Measurements from ENCODE around the gene ARHGEF10L. TPM values are rescaled to one million over a fixed set of nuclear protein-coding genes. Genes with fewer than 3 reads are reported as not detected.
A peak's percentile ranks its signal among the peaks of the same experiment; 100 is the strongest.

Gene ARHGEF10L
- total RNA-seq, 1 donor from 2014 or later = 20.3 TPM

DNA sequence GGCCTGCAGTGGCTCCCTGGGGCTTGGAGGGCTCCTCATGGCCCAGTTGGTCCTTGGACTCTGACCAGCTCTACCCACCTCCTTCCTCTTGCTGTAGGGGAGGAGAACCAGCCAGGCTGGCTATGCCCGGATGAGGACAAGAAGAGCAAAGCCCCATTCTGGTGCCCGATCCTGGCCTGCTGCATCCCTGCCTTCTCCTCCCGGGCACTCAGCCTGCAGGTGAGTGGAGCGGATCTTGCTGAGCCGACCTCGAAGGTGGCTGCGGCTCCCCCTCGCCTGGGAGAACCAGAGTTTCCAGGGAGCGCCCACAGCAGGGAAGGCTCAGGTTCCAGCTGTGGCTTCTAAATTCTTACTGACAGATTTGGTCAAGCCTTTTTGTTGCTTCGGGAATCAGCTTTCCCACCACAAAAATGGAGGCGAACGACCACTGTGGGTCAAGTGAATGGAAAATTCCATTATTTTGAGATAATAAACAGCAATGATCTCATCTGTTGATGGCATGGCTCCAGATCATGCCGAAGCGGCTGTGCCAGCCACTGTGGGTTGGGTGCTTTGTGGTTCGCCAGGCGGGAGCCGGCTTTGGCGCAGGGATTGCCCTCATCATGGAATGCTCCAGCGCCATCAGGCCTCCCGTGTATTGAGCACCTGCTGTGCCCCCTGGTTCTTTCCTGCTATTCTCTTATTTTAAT is 109.1 kb downstream of the ARHGEF10L start:
- Mint-ChIP-seq H3K36me3 (peaks cover 5% of the 10 kb centered on the region), H3K4me3 (no peak overlapping the region), H3K27ac (no peak overlapping the region), H3K4me1 (peaks cover 10% of the 10 kb centered on the region), H3K27me3 (ENCODE audit: insufficient read depth, low read depth) (peaks cover 7% of the 10 kb centered on the region), H3K9me3 (no peaks in the 10 kb centered on the region)
- Histone ChIP-seq H3K27ac (no peak overlapping the region), H3K4me3 (no peak overlapping the region), H3K4me2 (no peak overlapping the region), H3K27me3 (no peaks in the 10 kb centered on the region), H4K20me1 (ENCODE audit: low read depth) (peaks cover 5% of the 10 kb centered on the region), H3K79me2 (ENCODE audit: low read depth) (no peaks in the 10 kb centered on the region), H3F3A (ENCODE audit: low read depth) (no peaks in the 10 kb centered on the region), H2AFZ (replicated peaks) (no peak overlapping the region), H3K9me3 (ENCODE audit: low read depth) (no peaks in the 10 kb centered on the region), H3K36me3 (no peaks in the 10 kb centered on the region), H3K9ac (no peak overlapping the region), H3K4me1 (peaks cover 5% of the 10 kb centered on the region)
- TF ChIP-seq, protein P1, sequence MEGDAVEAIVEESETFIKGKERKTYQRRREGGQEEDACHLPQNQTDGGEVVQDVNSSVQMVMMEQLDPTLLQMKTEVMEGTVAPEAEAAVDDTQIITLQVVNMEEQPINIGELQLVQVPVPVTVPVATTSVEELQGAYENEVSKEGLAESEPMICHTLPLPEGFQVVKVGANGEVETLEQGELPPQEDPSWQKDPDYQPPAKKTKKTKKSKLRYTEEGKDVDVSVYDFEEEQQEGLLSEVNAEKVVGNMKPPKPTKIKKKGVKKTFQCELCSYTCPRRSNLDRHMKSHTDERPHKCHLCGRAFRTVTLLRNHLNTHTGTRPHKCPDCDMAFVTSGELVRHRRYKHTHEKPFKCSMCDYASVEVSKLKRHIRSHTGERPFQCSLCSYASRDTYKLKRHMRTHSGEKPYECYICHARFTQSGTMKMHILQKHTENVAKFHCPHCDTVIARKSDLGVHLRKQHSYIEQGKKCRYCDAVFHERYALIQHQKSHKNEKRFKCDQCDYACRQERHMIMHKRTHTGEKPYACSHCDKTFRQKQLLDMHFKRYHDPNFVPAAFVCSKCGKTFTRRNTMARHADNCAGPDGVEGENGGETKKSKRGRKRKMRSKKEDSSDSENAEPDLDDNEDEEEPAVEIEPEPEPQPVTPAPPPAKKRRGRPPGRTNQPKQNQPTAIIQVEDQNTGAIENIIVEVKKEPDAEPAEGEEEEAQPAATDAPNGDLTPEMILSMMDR (IDR thresholded peaks at IDR 0.05) = no peak
- TF ChIP-seq EZH2 (IDR thresholded peaks at IDR 0.05) (no peak), EZH2phosphoT487 (IDR thresholded peaks at IDR 0.05) (no peak)
- no peak for DNase-seq (ENCODE audit: low spot score)

GRCh38 chr1:17649371-17650106 is 110.0 kb downstream of the ARHGEF10L start:
- H3F3A ChIP-seq (ENCODE audit: low read depth) = no peaks in the 10 kb centered on the region
- H3K4me3 ChIP-seq = no peak overlapping the region
- H3K9ac ChIP-seq = no peak overlapping the region
- Mint-ChIP-seq H3K4me1 (peaks cover 13% of the 10 kb centered on the region), H3K4me3 (no peak overlapping the region), H3K9me3 (no peaks in the 10 kb centered on the region), H3K36me3 (peaks cover 5% of the 10 kb centered on the region), H3K27me3 (ENCODE audit: insufficient read depth, low read depth) (peaks cover 7% of the 10 kb centered on the region), H3K27ac (no peak overlapping the region)
- no peaks in the 10 kb centered on the region for H3K79me2 ChIP-seq (ENCODE audit: low read depth)
- no peak overlapping the region for H3K27ac ChIP-seq
- H3K27me3 ChIP-seq = no peaks in the 10 kb centered on the region
- peaks cover 6% of the 10 kb centered on the region for H4K20me1 ChIP-seq (ENCODE audit: low read depth)
- DNase-seq (ENCODE audit: low spot score) = no peak
- H3K4me1 ChIP-seq = peaks cover 5% of the 10 kb centered on the region
- no peak overlapping the region for H2AFZ ChIP-seq (replicated peaks)
- no peaks in the 10 kb centered on the region for H3K9me3 ChIP-seq (ENCODE audit: low read depth)
- TF ChIP-seq, protein P1 (IDR thresholded peaks at IDR 0.05) = no peak
- no peak for TF ChIP-seq EZH2 (IDR thresholded peaks at IDR 0.05)
- no peak for TF ChIP-seq EZH2phosphoT487 (IDR thresholded peaks at IDR 0.05)
- H3K4me2 ChIP-seq = no peak overlapping the region
- H3K36me3 ChIP-seq = no peaks in the 10 kb centered on the region

- Histone ChIP-seq H3K27me3 (no peaks in the 10 kb centered on the region), H2AFZ (replicated peaks) (no peak overlapping the region), H3K4me1 (peaks cover 5% of the 10 kb centered on the region), H3K9ac (no peak overlapping the region), H4K20me1 (ENCODE audit: low read depth) (peaks cover 6% of the 10 kb centered on the region), H3K9me3 (ENCODE audit: low read depth) (no peaks in the 10 kb centered on the region), H3K27ac (no peak overlapping the region), H3K36me3 (no peaks in the 10 kb centered on the region), H3K4me3 (no peak overlapping the region), H3K79me2 (ENCODE audit: low read depth) (no peaks in the 10 kb centered on the region), H3K4me2 (no peak overlapping the region), H3F3A (ENCODE audit: low read depth) (no peaks in the 10 kb centered on the region)
- Mint-ChIP-seq H3K9me3 (no peaks in the 10 kb centered on the region), H3K36me3 (peaks cover 7% of the 10 kb centered on the region), H3K27me3 (ENCODE audit: insufficient read depth, low read depth) (no peaks in the 10 kb centered on the region), H3K27ac (peak overlapping the region; percentile 91), H3K4me3 (no peak overlapping the region), H3K4me1 (peaks cover 18% of the 10 kb centered on the region)
- DNase-seq (ENCODE audit: low spot score) = peak; percentile 25
- TF ChIP-seq EZH2 (IDR thresholded peaks at IDR 0.05) (no peak), EZH2phosphoT487 (IDR thresholded peaks at IDR 0.05) (no peak)
- TF ChIP-seq, protein P1 (IDR thresholded peaks at IDR 0.05) = no peak
These were observed 113.8 kb downstream of the ARHGEF10L start for GRCh38 chr1:17653276-17653675.

Data from neural progenitor cell (in vitro differentiated cells).